Peyer's patch (tissue), 4 donors: Measurements from ENCODE around the gene IMPA2. TPM values are rescaled to one million over a fixed set of nuclear protein-coding genes. Genes with fewer than 3 reads are reported as not detected.

Experiments
- DNase-seq, 3 donors: peaks; one replicate each; pipeline ENCODE4 v3.0.0-alpha.2; 2017 to 2019
- H3K27ac ChIP-seq, 4 donors: fragments of 200-600 bp; sonication (generic); one replicate each; pipeline ENCODE4 v1.5.1; 2016 to 2019
- H3K27me3 ChIP-seq, 2 donors: fragments of 200-600 bp; sonication (generic); one replicate each; pipeline ENCODE4 v1.5.1; 2019
- H3K36me3 ChIP-seq, 3 donors: fragments of 200-600 bp; sonication (generic); one replicate each; pipeline ENCODE4 v1.5.1; 2016 to 2019
- H3K4me1 ChIP-seq, 4 donors: fragments of 200-600 bp; sonication (generic); one replicate each; pipeline ENCODE4 v1.5.1; 2016 to 2019
- H3K4me3 ChIP-seq, 4 donors: fragments of 200-600 bp; sonication (generic); 1 replicate in 3 of 4; 2 replicates in 1 of 4; pipeline ENCODE4 v1.5.1; 2016 to 2019; ENCODE audit warnings: mild to moderate bottlenecking in 1 of 4
- H3K9me3 ChIP-seq, 4 donors: fragments of 200-600 bp; sonication (generic); one replicate each; pipeline ENCODE4 v1.5.1; 2016 to 2019; ENCODE audit warnings: mild to moderate bottlenecking in 1 of 4
- CTCF ChIP-seq, 6 experiments: fragments of 450-650 bp in 4 of 6; fragments of 200-600 bp in 2 of 6; sonication (generic) in 1 of 6; IDR thresholded peaks; one replicate each; pipeline ENCODE4 v1.5.1; 2017 to 2019; ENCODE audit warnings: antibody characterized with exemption in 6 of 6, mild to moderate bottlenecking in 3 of 6, moderate library complexity in 1 of 6
- POLR2A ChIP-seq, 2 donors: fragments of 450-650 bp; IDR thresholded peaks; one replicate each; pipeline ENCODE4 v1.5.1; 2017; ENCODE audit warnings: antibody characterized with exemption in 2 of 2, mild to moderate bottlenecking in 2 of 2, moderate library complexity in 2 of 2
- total RNA-seq, 4 donors: library from RNA; depleted of rRNA; stranded (reverse); fragments of >200 nt; gene quantifications; one replicate each; pipeline ENCODE4 v1.1.0, GENCODE V29; 2016

The IMPA2 gene
- total RNA-seq, 4 donors from 2014 or later: 44.0 to 62.3 (median 56.3) TPM

GRCh38 chr18:12006488-12006840 lies 25.2 kb downstream of the IMPA2 start:
- TF ChIP-seq POLR2A (IDR thresholded peaks at IDR 0.05): no peak
- TF ChIP-seq CTCF (IDR thresholded peaks at IDR 0.05): no peak
- no peak for DNase-seq
- no peak overlapping the region for H3K4me3 ChIP-seq

GRCh38 chr18:12007063-12007462 lies 25.8 kb downstream of the IMPA2 start:
- TF ChIP-seq POLR2A (IDR thresholded peaks at IDR 0.05): no peak
- DNase-seq: no peak
- Histone ChIP-seq H3K4me1 (peaks cover 0 to 22% (median 4%) of the 10 kb centered on the region in 4 donors), H3K27ac (peak overlapping the region in 3 of 4 donors; percentile 71 to 96 (median 80)), H3K27me3 (no peaks in the 10 kb centered on the region), H3K4me3 (no peak overlapping the region), H3K9me3 (no peaks in the 10 kb centered on the region), H3K36me3 (peaks cover 0 to 13% (median 0%) of the 10 kb centered on the region in 3 donors)

More at GRCh38 chr18:12006488-12006840, 25.2 kb downstream of the IMPA2 start:
- Histone ChIP-seq H3K36me3 (peaks cover 0 to 9% (median 0%) of the 10 kb centered on the region in 3 donors), H3K27ac (peak overlapping the region in 3 of 4 donors; percentile 71 to 96 (median 80)), H3K9me3 (no peaks in the 10 kb centered on the region), H3K4me1 (peaks cover 0 to 27% (median 4%) of the 10 kb centered on the region in 4 donors), H3K27me3 (no peaks in the 10 kb centered on the region)

GRCh38 chr18:12008181-12008767 lies 27.0 kb downstream of the IMPA2 start:
- H3K36me3 ChIP-seq: peaks cover 0 to 15% (median 0%) of the 10 kb centered on the region in 3 donors
- H3K4me1 ChIP-seq: peaks cover 0 to 22% (median 4%) of the 10 kb centered on the region in 4 donors
- DNase-seq: peak in 2 of 3 donors; percentile 64 to 82
- peak overlapping the region in 3 of 4 donors; percentile 52 to 94 (median 82) for H3K27ac ChIP-seq
- no peaks in the 10 kb centered on the region for H3K27me3 ChIP-seq
- no peaks in the 10 kb centered on the region for H3K9me3 ChIP-seq
- TF ChIP-seq CTCF (IDR thresholded peaks at IDR 0.05) (no peak), POLR2A (IDR thresholded peaks at IDR 0.05) (peak; percentile 26 to 38)
- H3K4me3 ChIP-seq: no peak overlapping the region

GRCh38 chr18:12008842-12009580 lies 27.7 kb downstream of the IMPA2 start:
- TF ChIP-seq CTCF (IDR thresholded peaks at IDR 0.05) (no peak), POLR2A (IDR thresholded peaks at IDR 0.05) (no peak)
- H3K4me1 ChIP-seq: peaks cover 0 to 22% (median 4%) of the 10 kb centered on the region in 4 donors
- H3K36me3 ChIP-seq: peaks cover 0 to 15% (median 0%) of the 10 kb centered on the region in 3 donors
- no peak for DNase-seq
- no peaks in the 10 kb centered on the region for H3K9me3 ChIP-seq
- peak overlapping the region in 3 of 4 donors; percentile 52 to 94 (median 82) for H3K27ac ChIP-seq
- no peak overlapping the region for H3K4me3 ChIP-seq
- H3K27me3 ChIP-seq: no peaks in the 10 kb centered on the region

GRCh38 chr18:12009581-12010140 lies 28.4 kb downstream of the IMPA2 start:
- no peak for TF ChIP-seq POLR2A (IDR thresholded peaks at IDR 0.05)
- no peak for TF ChIP-seq CTCF (IDR thresholded peaks at IDR 0.05)
- Histone ChIP-seq H3K27me3 (no peaks in the 10 kb centered on the region), H3K4me3 (no peak overlapping the region), H3K9me3 (no peaks in the 10 kb centered on the region), H3K36me3 (peaks cover 0 to 15% (median 0%) of the 10 kb centered on the region in 3 donors), H3K4me1 (peaks cover 0 to 28% (median 4%) of the 10 kb centered on the region in 4 donors), H3K27ac (peak overlapping the region in 2 of 4 donors; percentile 82 to 94)
- DNase-seq: no peak
